Measurements from ENCODE around the gene TMEM151B. TPM values are rescaled to one million over a fixed set of nuclear protein-coding genes. Genes with fewer than 3 reads are reported as not detected.

TMEM151B gene
- total RNA-seq, 1 experiment from 2014 or later = 0.20 TPM

DNA sequence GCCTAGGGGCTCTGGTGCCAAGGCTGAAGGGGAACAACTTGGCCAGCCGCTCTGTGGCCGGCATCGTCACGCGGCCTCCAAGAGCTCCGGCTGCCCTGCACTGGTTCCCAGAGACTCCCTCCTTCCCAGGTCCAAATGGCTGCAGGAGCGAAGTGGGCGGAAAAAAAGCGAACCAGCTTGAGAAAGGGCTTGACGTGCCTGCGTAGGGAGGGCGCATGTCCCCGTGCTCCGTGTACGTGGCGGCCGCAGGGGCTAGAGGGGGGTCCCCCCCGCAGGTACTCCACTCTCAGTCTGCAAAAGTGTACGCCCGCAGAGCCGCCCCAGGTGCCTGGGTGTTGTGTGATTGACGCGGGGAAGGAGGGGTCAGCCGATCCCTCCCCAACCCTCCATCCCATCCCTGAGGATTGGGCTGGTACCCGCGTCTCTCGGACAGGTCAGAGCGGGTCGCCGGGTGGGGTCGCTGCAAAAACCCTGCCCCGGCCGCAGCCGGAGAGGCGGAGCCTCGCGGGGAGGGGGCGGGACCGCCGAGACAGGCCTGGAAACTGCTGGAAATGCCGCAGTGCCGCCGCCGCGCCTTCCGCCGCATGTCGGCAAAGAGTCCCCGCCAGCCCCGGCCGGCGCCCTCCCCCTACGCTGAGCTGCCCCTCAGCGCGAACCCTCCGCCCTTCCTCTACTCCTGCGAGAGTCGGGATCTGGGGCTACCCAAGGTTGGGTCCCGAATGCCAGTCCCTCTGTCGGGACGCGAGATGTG, 24.2 kb upstream of the TMEM151B start:
- no peaks in the 10 kb centered on the region for H3K9me3 ChIP-seq
- peaks cover 42% of the 10 kb centered on the region for H3K36me3 ChIP-seq
- peak; percentile 100 for DNase-seq
- peak overlapping the region; percentile 100 for H3K4me3 ChIP-seq
- H3K27me3 ChIP-seq = no peaks in the 10 kb centered on the region

GRCh38 chr6:44246663-44247337, 23.4 kb upstream of the TMEM151B start, which contains the start of gene HSP90AB1:
Gene HSP90AB1, plus strand, starts transcription at chr6:44247101. Its CDS starts 1,529 bp downstream, at chr6:44248630.
- H3K36me3 ChIP-seq = peaks cover 49% of the 10 kb centered on the region
- DNase-seq = peak; percentile 100
- H3K9me3 ChIP-seq = no peaks in the 10 kb centered on the region
- no peaks in the 10 kb centered on the region for H3K27me3 ChIP-seq
- peak within 1 kb of the TSS; percentile 100 for H3K4me3 ChIP-seq

DNA sequence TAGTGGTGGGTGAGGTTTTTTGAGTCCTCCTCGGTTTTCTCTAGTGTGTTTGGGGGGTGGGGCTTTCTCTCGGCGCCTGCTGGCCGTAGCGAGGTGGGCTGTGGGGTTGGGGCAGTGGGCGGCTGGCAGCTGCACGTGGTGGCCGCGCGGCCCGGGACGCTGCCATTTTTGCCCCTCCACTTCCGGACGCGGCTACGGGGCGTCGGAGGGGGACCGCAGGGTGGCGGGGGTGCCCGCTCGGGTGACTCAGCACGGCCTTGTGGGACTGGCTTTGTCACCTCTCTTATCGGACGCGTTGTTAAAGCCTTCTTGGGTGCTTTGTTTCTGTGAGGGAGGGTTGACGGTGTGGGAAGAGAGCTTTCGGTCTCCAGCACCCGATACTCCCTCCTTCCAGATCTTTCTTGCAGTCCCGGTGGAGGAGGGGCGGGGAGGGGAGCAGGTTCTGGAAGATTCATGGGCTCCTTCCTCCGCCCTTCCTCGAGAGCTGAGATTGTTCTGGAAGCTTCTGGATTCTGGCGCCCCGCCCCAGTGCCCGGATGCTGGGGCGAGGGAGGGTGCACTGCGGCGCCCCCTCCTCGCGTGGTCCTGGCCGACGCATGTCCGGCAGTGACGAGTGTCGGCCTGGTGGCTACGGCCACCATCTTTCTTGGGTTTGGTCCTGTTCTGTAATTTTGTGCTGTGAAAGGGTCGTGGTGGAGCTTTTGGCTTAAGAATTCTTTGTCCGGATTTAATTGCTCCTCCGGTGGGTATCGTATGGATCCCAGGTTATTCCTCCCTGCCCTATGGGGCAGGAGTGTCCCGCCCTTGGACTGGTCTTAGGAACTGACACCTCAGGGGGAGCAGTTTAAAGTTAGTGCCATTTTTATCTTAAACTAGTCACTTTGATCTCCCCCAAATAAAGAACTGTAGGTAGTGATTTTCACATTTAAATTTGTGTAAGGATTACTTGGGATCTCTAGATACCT, 22.6 kb upstream of the TMEM151B start:
- no peaks in the 10 kb centered on the region for H3K27me3 ChIP-seq
- DNase-seq = peak; percentile 96
- no peaks in the 10 kb centered on the region for H3K9me3 ChIP-seq
- H3K36me3 ChIP-seq = peaks cover 57% of the 10 kb centered on the region
- peak overlapping the region; percentile 100 for H3K4me3 ChIP-seq

GRCh38 chr6:44248579-44248978, 21.7 kb upstream of the TMEM151B start:
- Histone ChIP-seq H3K9me3 (no peaks in the 10 kb centered on the region), H3K36me3 (peaks cover 67% of the 10 kb centered on the region)
- DNase-seq = no peak

GRCh38 chr6:44249082-44249748, 21.0 kb upstream of the TMEM151B start:
- Histone ChIP-seq H3K36me3 (peaks cover 73% of the 10 kb centered on the region), H3K9me3 (no peaks in the 10 kb centered on the region), H3K4me3 (peak overlapping the region; percentile 100), H3K27me3 (no peaks in the 10 kb centered on the region)
- DNase-seq = no peak

More at GRCh38 chr6:44248579-44248978, 21.7 kb upstream of the TMEM151B start:
- Histone ChIP-seq H3K4me3 (peak overlapping the region; percentile 100), H3K27me3 (no peaks in the 10 kb centered on the region)

DNA sequence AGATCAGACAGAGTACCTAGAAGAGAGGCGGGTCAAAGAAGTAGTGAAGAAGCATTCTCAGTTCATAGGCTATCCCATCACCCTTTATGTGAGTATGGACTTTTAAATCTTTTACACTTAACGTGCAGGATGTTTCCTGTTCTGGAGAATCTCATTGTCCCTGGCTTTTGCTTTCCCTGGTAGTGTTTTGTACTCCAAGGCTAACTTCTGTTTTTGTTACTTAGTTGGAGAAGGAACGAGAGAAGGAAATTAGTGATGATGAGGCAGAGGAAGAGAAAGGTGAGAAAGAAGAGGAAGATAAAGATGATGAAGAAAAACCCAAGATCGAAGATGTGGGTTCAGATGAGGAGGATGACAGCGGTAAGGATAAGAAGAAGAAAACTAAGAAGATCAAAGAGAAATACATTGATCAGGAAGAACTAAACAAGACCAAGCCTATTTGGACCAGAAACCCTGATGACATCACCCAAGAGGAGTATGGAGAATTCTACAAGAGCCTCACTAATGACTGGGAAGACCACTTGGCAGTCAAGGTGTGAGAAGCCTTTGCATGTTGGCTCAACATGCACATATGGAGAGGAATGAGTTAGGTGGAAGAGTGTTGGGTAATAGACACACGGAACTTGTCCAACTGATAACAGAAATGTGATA, 20.1 kb upstream of the TMEM151B start:
- DNase-seq = no peak
- peak overlapping the region; percentile 100 for H3K4me3 ChIP-seq
- H3K27me3 ChIP-seq = no peaks in the 10 kb centered on the region
- H3K9me3 ChIP-seq = no peaks in the 10 kb centered on the region
- H3K36me3 ChIP-seq = peaks cover 83% of the 10 kb centered on the region

DNA sequence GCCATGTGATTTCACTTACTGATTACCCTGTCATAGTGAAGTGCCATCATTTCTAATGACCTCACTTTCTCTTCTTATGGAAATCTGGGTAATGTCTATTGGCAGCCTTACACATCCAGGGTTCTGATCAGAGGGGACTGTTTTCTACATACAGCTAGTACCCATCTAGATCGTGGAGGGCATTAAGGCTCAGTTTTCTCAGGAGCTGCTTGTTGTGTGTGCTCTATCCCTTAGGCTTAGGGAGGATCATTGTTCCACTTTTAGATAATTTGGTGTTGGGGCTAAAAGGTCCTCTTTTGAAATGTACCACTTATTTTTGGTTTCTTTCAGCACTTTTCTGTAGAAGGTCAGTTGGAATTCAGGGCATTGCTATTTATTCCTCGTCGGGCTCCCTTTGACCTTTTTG, 19.5 kb upstream of the TMEM151B start:
- H3K36me3 ChIP-seq = peaks cover 88% of the 10 kb centered on the region
- no peaks in the 10 kb centered on the region for H3K27me3 ChIP-seq
- DNase-seq = no peak
- H3K4me3 ChIP-seq = peak overlapping the region; percentile 3
- no peaks in the 10 kb centered on the region for H3K9me3 ChIP-seq

DNA sequence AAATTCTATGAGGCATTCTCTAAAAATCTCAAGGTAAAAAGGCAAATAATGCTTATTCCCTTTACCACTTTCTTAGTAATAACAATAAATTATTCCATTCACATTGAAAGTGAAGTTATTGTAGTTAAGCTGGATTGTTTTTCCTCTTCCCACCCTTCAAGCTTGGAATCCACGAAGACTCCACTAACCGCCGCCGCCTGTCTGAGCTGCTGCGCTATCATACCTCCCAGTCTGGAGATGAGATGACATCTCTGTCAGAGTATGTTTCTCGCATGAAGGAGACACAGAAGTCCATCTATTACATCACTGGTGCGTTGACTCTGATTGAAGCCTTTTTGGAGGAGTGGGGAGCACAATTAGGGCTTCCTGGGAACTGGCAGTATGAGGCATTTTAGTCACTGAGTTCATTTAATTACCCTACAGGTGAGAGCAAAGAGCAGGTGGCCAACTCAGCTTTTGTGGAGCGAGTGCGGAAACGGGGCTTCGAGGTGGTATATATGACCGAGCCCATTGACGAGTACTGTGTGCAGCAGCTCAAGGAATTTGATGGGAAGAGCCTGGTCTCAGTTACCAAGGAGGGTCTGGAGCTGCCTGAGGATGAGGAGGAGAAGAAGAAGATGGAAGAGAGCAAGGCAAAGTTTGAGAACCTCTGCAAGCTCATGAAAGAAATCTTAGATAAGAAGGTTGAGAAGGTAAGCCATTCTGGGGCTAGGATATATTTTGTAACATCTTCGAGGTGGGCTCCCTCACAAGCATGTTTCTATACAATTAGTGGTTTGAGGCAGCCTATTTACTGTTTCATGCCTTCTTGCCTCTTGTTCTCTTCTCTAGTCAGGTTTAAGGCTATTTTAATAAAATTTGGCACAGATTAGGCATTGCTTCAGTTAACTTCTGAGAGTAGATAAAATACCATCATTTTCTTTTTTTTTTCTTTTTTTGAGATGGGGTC, 18.4 kb upstream of the TMEM151B start:
- no peak for DNase-seq
- peaks cover 99% of the 10 kb centered on the region for H3K36me3 ChIP-seq

GRCh38 chr6:44253307-44254101, 16.7 kb upstream of the TMEM151B start:
- no peaks in the 10 kb centered on the region for H3K27me3 ChIP-seq
- H3K4me3 ChIP-seq = no peak overlapping the region
- DNase-seq = peak; percentile 89
- peaks cover 87% of the 10 kb centered on the region for H3K36me3 ChIP-seq
- H3K9me3 ChIP-seq = no peaks in the 10 kb centered on the region

More for the DNA sequence above, 18.4 kb upstream of the TMEM151B start:
- Histone ChIP-seq H3K4me3 (no peak overlapping the region), H3K9me3 (no peaks in the 10 kb centered on the region), H3K27me3 (no peaks in the 10 kb centered on the region)

GRCh38 chr6:44254191-44255104, 15.8 kb upstream of the TMEM151B start:
- H3K27me3 ChIP-seq = no peaks in the 10 kb centered on the region
- no peaks in the 10 kb centered on the region for H3K9me3 ChIP-seq
- peaks cover 80% of the 10 kb centered on the region for H3K36me3 ChIP-seq
- H3K4me3 ChIP-seq = no peak overlapping the region; the same call in 1 of the 2 replicates
- peak; percentile 74 for DNase-seq

DNA sequence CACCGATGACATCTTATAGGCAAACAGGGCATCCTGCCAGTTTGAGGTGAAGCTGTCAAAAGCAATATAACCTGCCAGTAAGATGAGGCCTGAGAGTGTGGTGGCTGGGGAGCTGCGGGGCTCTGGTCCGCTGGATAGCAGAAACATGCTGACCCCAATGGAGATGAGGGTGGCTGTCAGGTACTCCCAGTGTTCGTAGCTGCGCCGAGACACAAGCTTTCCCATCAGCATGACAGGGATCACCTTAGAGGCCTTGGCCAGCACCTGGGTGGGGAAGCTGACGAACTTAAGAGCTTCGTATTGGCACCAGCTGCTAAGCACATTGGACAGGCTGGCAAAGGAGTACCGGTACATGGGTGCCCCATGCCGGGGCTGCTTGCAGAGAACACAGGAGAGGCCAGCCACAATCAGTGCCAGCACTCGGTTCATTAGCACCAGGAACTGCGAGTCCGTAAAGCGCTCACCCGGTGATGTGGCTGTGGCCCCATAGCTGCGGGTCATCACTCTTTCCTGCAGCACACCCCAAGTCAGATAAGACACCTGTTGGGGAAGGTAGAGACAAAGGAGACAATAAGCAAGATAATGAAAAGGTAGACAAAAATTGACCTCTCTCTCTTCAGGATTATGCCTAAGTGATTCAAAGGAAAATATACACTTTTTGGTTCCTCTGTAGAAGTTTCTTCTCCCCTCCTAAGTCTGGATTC, 15.0 kb upstream of the TMEM151B start:
- H3K36me3 ChIP-seq = peaks cover 80% of the 10 kb centered on the region

DNA sequence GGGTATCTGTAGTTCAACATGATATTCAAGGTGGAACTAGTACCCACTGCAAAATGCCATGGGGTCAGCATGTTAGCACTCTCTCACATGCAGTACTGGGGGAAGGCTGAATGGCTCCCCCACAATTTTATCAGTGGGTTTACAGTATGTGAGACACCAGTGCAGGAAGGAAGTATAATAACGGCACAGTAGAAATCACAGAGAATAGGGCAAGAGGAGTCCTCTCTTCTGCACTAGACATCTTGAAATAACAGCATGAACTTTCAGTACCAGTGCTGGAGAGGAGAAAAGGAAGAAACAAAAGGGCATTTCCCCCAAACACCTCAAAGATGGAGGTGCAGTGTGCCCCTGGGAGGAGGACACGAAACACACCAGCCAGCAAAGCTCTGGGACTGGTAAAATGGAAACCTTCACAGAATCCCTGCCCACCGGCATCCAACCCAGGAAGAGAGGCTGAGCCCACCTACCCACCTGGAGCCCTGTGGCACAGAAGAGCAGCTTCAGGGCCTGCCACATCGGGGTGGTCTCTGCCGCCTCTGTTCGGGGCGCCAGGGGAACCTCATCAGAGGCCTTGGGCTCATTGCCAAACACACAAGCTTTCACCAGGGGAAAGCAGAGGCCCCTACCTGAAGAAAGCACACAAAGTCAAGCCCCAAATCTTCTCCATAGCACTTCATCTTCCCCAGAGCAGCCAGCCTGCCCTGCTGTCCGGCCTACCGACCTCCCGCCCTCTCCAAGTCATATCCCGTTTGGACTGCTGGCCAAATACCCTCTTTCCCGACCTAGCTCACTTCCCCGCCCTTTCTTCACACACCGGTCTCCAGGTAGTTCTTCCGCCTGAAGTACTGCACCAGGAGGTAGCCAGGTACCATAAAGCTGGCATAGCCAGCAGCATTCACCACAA, 14.1 kb upstream of the TMEM151B start:
- Histone ChIP-seq H3K9me3 (no peaks in the 10 kb centered on the region), H3K36me3 (peaks cover 73% of the 10 kb centered on the region), H3K27me3 (no peaks in the 10 kb centered on the region), H3K4me3 (peak overlapping the region; percentile 96)
- peak; percentile 73 for DNase-seq

More for the DNA sequence above, 15.0 kb upstream of the TMEM151B start:
- Histone ChIP-seq H3K27me3 (no peaks in the 10 kb centered on the region), H3K4me3 (peak overlapping the region; percentile 96), H3K9me3 (no peaks in the 10 kb centered on the region)
- DNase-seq = peak; percentile 73
